Measurements from ENCODE around the gene YRDC. TPM values are rescaled to one million over a fixed set of nuclear protein-coding genes. Genes with fewer than 3 reads are reported as not detected.

The YRDC gene
- total RNA-seq, 1 donor from 2014 or later: 48.7 TPM

DNA sequence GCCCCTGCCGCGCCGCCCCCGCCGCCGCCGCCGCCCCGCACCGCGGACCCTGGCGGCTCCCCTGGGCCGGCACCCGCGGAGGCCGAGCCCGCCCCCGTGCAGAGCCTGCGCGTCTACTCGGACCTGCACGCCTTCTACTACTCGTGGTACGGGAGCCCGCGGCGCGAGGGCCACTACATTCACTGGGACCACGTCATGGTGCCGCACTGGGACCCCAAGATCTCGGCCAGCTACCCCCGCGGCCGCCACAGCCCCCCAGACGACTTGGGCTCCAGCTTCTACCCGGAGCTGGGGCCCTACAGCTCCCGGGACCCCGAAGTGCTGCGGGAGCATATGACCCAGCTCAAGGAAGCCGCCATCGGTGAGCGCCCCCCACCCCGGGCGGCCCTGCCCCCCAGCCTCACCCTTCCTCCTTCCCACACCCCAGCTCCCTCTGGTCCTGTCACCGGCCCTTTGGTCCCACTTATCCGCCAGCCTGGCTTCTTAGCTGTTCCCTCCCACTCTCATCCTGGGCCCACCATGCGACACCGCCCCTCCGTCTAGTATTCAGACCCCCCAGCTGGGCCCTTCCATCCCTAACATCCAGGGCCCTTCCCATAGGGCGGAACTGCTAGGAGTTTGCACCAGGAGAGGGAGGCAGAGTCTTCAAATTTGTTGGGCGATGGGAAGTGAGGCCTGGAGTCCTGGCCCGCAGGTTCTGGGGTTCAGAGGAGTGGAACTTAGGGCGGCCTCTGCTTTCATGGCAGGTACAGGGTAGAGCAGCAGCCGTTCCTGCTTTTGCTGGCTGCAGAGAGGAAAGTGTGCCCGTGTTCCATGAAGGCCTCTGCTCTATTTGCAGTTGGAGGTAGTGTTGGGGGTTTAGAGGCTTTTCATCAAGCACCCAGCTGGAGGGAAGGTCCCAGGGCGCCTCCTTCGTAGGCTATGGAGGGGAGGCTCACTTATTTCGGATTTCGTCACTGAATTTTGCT, 13.4 kb downstream of the YRDC start:
- no peak overlapping the region for H3K4me3 ChIP-seq (ENCODE audit: low read depth, low read length)
- TF ChIP-seq, protein P1, sequence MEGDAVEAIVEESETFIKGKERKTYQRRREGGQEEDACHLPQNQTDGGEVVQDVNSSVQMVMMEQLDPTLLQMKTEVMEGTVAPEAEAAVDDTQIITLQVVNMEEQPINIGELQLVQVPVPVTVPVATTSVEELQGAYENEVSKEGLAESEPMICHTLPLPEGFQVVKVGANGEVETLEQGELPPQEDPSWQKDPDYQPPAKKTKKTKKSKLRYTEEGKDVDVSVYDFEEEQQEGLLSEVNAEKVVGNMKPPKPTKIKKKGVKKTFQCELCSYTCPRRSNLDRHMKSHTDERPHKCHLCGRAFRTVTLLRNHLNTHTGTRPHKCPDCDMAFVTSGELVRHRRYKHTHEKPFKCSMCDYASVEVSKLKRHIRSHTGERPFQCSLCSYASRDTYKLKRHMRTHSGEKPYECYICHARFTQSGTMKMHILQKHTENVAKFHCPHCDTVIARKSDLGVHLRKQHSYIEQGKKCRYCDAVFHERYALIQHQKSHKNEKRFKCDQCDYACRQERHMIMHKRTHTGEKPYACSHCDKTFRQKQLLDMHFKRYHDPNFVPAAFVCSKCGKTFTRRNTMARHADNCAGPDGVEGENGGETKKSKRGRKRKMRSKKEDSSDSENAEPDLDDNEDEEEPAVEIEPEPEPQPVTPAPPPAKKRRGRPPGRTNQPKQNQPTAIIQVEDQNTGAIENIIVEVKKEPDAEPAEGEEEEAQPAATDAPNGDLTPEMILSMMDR (IDR thresholded peaks at IDR 0.05; ENCODE audit: insufficient read depth, low read length, poor library complexity, severe bottlenecking): no peak
- H3K36me3 ChIP-seq (ENCODE audit: control insufficient read depth, insufficient read depth, low read length): no peaks in the 10 kb centered on the region
- no peak for DNase-seq (ENCODE audit: low read depth)
- H3K27me3 ChIP-seq (ENCODE audit: control insufficient read depth, insufficient read depth, low read length): peaks cover 27% of the 10 kb centered on the region

DNA sequence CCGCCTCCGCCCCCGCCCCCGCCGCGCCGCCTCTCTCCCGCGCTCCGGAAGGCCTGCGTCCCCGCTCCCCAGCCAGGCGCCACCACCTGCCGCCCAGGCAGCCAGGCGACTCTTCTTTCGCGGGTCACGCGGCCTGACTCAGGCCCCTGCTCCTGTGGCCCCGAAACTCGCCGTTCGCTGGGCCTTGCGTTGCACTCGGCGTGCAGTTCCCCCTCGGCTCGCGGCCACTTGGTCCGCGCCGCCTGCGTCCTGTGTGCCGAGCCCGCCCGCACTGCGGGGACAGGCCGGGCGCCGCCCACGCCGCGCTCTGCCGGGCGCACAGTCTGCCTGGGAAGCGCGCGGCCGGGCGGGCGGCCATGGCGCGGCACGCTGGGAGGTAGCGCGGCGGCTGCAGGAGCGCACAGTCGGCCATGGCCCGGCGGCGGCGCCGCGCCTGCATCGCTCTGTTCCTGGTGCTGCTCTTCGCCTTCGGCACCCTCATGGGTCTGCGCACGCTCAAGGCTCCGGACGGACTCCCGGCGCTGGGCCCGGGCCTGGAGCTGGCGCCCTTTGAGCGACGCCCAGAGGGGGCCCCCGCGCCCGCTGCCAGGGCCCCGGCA, 14.1 kb downstream of the YRDC start, which contains the start of gene MANEAL:
Gene MANEAL, plus strand, starts transcription at position 75 of the 599 bp plus-strand sequence. Its CDS starts 336 bp downstream, at position 411.
- peak within 1 kb of the TSS; percentile 38 for H3K4me3 ChIP-seq (ENCODE audit: low read depth, low read length)
- DNase-seq (ENCODE audit: low read depth): no peak
- peaks cover 27% of the 10 kb centered on the region for H3K27me3 ChIP-seq (ENCODE audit: control insufficient read depth, insufficient read depth, low read length)

DNA sequence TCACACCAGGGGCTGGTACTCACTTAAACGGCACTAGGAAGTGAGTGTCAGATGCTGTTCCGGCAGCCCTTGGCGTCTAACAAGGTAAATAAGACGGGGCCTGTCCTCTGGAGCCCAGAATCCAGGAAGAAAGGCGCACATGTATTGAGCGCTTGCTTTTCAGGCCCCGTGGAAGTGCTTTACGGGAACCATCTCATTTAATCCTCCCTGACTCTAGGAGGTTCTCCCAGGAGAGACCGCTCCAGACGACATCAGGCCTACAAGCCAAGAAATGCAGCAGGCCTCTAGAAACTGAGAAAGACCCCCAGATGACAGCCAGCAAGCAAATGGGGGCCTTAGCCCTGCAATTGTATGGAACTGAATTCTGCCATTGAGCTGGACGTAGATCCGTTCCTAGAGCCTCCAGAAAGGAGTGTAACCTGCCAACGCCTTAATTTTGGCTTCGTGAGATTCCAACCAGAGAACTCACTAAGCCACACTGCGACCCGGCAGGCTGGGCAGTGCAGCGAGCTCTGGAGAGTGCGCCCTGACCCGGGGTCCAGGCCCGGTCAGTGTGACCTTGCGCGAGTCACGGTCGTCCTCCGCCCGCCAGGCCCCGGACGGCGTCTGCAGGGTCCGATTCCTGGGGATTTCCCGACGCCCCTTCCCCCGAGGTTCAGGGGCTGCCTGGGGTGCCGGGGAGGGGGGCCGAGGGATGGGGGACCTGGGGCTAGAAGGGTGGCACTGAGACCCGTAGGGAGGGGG, 14.9 kb downstream of the YRDC start:
- Histone ChIP-seq H3K27me3 (ENCODE audit: control insufficient read depth, insufficient read depth, low read length) (peaks cover 27% of the 10 kb centered on the region), H3K36me3 (ENCODE audit: control insufficient read depth, insufficient read depth, low read length) (no peaks in the 10 kb centered on the region), H3K4me3 (ENCODE audit: low read depth, low read length) (no peak overlapping the region)
- no peak for DNase-seq (ENCODE audit: low read depth)
- TF ChIP-seq, protein P1 (IDR thresholded peaks at IDR 0.05; ENCODE audit: insufficient read depth, low read length, poor library complexity, severe bottlenecking): no peak

More for the DNA sequence above, 14.1 kb downstream of the YRDC start, which contains the start of gene MANEAL:
- TF ChIP-seq, protein P1 (IDR thresholded peaks at IDR 0.05; ENCODE audit: insufficient read depth, low read length, poor library complexity, severe bottlenecking): no peak
- H3K36me3 ChIP-seq (ENCODE audit: control insufficient read depth, insufficient read depth, low read length): no peaks in the 10 kb centered on the region

DNA sequence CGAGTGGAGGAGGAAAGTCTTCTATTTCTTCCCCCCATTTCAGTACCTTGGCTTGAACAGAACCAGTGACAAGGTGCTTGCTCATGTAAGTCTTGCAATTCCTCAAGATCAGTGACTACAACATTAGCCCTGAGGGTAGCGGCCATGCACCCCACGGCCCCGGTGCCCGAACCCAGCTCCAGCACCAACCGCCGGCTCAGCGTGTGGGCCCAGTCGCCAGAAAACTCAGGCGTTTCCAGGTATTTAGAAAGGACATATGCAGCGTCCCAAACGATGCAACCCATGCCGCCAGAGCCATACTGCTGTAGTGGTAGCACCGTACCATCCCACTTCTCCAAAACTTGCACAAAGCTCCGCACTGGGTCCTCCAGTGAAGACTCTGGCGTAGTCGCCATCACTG, 25.5 kb downstream of the YRDC start:
- DNase-seq (ENCODE audit: low read depth): no peak
- H3K4me3 ChIP-seq (ENCODE audit: low read depth, low read length): no peak overlapping the region
- TF ChIP-seq, protein P1 (IDR thresholded peaks at IDR 0.05; ENCODE audit: insufficient read depth, low read length, poor library complexity, severe bottlenecking): no peak
- H3K27me3 ChIP-seq (ENCODE audit: control insufficient read depth, insufficient read depth, low read length): no peaks in the 10 kb centered on the region
- H3K36me3 ChIP-seq (ENCODE audit: control insufficient read depth, insufficient read depth, low read length): no peaks in the 10 kb centered on the region

DNA sequence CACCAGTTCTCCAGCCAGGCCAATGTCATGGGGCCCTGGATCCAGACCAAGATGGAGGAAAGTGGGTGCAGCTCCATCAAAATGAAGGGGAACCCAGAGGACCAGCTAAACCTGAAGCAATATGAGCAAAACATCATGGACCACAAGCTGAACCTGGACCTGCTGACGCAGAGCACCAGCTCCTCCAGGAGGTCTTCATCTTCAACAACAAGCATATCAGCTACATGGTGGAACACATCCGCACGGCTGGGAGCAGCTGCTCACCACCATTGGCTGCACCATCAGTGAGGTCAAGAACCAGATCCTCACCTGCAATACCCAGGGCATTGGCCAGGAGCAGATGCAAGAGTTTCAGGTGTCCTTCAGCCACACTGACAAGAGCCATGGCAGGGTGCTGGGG, 29.4 kb downstream of the YRDC start:
- H3K36me3 ChIP-seq (ENCODE audit: control insufficient read depth, insufficient read depth, low read length): no peaks in the 10 kb centered on the region
- DNase-seq (ENCODE audit: low read depth): no peak
- TF ChIP-seq, protein P1 (IDR thresholded peaks at IDR 0.05; ENCODE audit: insufficient read depth, low read length, poor library complexity, severe bottlenecking): no peak
- no peak overlapping the region for H3K4me3 ChIP-seq (ENCODE audit: low read depth, low read length)
- H3K27me3 ChIP-seq (ENCODE audit: control insufficient read depth, insufficient read depth, low read length): no peaks in the 10 kb centered on the region
